NCI-H510A treated with DMSO at 0.1 percent for 48 hours (cell line): ENCODE measurements around the gene TIMM44.
"Not testable (repeated sequence)": the region's sequence is repeated elsewhere in the genome, so short reads cannot be mapped to it uniquely, and the experiment has no call there.

Experiments
- DNase-seq: peaks from one replicate; lab custom pipeline; 2025; lab: John Stamatoyannopoulos, UW

TIMM44 gene

DNA sequence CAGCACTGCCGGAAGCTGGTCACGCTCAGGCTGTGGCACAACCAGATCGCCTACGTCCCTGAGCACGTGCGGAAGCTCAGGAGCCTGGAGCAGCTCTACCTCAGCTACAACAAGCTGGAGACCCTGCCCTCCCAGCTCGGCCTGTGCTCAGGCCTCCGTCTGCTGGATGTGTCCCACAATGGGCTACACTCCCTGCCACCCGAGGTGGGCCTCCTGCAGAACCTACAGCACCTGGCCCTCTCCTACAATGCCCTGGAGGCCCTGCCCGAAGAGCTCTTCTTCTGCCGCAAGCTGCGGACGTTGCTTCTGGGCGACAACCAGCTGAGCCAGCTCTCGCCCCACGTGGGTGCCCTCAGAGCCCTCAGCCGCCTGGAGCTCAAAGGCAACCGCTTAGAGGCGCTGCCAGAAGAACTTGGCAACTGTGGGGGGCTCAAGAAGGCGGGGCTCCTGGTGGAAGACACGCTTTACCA is 43.0 kb downstream of the TIMM44 start:
- DNase-seq, result no peak

DNA sequence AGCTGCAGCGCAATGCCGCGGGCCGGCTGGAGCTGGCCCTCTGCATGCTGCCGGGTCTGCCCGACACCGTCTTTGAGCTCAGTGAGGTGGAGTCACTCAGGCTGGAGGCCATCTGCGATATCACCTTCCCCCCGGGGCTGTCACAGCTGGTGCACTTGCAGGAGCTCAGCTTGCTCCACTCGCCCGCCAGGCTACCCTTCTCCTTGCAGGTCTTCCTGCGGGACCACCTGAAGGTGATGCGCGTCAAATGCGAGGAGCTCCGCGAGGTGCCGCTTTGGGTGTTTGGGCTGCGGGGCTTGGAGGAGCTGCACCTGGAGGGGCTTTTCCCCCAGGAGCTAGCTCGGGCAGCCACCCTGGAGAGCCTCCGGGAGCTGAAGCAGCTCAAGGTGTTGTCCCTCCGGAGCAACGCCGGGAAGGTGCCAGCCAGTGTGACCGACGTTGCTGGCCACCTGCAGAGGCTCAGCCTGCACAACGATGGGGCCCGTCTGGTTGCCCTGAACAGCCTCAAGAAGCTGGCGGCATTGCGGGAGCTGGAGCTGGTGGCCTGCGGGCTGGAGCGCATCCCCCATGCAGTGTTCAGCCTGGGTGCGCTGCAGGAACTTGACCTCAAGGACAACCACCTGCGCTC is 43.6 kb downstream of the TIMM44 start:
- DNase-seq, result no peak

DNA sequence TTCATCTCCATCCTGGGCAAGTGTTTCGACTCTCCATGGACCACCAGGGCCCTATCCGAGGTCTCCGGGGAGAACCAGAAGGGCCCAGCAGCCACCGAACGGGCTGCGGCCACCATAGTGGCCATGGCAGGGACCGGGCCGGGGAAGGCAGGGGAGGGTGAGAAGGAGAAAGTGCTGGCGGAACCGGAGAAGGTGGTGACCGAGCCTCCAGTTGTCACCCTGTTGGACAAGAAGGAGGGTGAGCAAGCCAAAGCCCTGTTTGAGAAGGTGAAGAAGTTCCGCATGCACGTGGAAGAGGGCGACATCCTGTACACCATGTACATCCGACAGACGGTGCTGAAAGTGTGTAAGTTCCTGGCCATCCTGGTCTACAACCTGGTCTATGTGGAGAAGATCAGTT is 44.5 kb downstream of the TIMM44 start:
- DNase-seq, result no peak

DNA sequence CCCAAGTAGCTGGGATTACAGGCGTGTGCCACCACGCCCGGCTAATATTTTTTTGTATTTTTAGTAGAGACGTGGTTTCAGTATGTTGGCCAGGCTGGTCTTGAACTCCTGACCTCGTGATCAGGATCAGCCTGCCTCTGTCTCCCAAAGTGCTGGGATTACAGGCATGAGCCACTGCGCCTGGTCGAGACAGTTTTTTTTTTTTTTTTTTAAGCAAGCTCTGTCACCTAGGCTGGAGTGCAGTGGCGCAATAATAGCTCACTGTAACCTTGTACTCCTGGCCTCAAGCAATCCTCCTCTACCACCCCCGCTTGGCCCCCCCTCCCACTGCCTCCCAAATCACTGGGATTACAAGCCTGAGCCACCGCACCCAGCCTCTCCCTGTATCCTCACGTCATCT is 46.2 kb downstream of the TIMM44 start:
- DNase-seq, result no peak

DNA sequence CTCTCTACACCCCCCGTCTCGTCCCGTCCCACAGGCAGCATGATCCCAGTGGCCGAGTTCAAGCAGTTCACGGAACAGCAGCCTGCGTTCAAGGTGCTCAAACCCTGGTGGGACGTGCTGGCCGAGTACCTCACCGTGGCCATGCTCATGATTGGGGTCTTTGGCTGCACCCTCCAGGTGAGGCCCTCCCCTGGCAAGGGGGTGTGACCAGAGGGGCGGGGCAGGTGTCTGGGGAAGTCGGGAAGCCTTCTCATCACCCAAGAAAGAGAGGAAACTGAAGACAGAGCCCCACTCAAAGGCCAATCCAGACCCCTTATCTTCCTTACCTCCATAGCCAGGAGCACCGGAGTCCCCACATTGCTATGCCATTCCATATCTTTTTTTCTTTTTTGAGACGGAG is 47.9 kb downstream of the TIMM44 start:
- DNase-seq, result no peak

DNA sequence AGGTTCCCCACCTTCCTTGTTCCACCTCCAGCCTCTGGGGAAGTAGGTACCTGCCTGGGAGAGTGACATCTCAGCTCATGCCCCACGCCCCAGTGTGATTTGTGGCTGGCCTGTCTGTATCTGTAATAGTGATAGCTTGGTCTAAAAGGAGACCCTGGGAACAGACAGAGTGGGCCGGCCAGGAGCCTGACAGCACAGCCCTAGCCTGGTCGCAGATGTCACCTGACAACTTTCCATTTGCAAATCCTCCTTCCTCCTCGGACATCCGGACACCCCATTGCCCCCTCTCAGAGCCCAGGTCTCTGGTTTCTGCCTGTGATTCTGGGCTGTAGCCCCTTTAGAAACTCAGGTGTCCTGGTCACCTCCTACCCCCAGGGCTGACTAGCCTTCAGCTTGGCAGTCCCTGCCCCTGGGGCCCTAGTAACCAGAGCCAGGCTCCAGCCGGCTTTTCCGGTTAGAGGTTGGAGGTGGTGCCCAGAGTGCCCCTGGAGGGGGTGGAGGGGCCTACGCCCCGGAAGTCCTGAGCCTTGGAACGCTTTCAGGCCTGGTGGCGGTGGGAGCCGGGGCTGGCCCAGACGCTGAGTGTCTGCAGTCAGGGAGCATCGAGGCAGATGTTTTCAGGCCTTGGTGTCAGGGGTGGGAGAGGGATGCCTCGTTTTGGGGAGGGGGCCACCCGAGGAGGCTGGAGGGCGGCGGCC is 48.7 kb downstream of the TIMM44 start:
- peak; percentile 44 for DNase-seq

DNA sequence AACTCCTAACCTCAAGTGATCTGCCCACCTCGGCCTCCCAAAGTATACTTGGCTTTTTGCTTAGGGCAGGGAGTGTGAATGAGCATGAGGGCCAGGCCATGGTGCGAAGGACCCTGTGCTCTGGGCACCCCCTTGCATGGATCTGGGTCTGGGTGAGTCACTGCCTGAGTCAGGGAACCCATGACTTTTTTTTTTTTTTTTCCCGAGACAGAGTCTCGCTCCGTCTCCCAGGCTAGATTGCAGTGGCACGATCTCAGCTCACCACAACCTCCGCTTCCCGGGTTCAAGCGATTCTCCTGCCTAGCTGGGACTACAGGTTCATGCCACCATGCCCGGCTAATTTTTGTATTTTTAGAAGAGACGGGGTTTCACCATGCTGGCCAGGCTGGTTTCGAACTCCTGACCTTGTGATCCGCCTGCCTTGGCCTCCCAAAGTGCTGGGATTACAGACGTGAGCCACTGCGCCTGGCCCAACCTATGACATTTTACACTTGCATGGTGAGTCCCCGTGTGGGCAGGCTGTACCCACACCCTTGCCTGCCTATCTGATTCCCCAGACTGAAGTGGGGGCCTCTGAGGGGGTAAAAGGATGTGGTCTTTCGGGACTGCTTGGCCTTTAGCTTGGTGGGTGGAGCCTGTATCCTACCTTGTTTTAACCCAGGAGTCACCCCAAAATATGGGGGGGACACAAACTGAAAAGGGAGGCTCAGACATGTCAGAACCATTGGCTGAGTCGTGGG is 49.9 kb downstream of the TIMM44 start:
- DNase-seq, result not testable (repeated sequence)

DNA sequence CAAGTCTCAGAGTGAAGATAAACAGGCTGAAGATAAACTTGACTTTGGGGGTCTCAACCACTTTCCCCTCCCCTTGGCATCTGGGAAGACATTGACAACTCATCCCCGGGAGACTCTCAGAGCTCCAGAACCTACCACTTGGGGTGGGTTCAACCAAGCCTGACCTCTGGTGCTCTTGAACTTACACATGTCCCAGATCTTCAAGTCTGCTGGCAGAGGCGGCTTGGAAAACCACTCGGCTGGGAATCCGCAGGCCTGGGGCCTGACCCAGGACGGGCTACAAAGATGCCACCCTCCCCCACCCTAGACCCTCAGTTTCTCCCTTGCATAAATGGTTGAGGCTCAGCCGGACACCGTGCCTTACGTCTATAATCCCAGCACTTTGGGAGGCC is 54.6 kb downstream of the TIMM44 start:
- DNase-seq, result no peak

DNA sequence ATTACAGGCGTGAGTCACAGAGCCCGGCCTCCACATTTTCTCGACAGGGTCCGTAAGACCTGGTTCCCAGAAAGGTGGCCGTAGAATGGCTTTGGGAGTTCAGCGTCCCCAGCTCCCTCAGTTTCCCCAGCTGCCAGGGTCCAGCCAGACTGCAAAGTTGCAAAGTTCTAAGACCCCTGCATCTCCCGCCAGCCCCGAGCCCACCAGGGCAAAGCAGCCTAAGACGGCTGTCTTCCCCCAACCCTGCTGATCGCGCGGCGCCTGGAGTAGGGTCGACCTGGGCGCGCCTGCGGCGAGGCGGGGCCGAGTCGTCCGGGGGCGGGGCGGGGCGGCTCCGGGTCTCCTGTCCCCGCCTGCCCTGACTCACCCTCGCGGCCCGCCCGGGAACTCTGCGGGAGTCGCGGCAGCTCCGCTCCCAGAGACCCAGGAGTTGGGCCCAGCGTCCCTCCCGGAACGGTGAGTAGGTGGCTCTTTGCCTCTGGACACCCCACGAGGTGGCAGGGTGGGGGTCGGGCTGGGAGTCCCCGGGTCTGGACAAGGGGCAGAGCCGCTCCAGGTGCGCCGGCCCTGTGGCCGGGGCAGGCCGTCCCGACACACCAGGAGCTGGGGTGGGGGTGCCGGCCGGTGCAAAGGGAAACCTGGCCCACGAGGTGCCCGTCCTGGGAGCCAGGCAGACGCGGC is 55.2 kb downstream of the TIMM44 start, which contains the start of gene LRRC8E:
Gene LRRC8E (plus strand): TSS at position 366 of the 681 bp plus-strand sequence. CDS start 7,094 bp downstream, outside the sequence.
- peak; percentile 72 for DNase-seq

DNA sequence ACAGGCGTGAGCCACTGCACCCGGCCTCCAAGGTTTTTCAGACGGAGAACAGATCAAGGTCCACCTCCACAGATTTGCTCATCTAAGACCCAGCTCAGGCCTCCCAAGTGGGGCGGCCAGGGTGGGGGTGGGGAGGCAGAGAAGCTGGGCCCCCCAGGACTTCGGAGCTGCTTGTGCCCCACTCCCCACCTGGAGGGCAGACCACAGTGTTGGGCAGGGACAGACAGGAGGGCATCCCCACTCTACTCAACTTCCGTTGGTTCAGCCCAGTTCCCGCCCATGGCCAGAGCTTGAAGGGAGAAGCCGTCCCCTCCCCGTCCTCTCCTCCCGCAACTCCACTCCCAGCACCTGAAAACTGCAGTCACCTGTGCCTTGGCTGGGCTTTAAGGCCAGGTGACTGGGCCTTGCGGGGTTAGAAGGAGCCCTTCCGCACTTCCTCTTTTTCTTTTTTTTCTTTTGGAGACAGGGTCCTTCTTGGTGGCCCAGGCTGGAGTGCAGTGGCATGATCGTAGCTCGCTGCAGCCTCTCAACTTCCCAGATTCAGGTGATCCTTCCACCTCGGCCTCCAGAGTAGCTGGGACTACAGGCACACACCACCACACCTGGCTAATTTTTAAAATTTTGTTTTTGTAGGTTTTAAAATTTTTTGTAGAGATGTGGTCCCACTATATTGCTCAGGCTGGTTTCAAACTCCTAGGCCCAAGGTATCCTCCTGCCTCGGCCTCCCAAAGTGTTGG is 55.9 kb downstream of the TIMM44 start:
- DNase-seq, result no peak

DNA sequence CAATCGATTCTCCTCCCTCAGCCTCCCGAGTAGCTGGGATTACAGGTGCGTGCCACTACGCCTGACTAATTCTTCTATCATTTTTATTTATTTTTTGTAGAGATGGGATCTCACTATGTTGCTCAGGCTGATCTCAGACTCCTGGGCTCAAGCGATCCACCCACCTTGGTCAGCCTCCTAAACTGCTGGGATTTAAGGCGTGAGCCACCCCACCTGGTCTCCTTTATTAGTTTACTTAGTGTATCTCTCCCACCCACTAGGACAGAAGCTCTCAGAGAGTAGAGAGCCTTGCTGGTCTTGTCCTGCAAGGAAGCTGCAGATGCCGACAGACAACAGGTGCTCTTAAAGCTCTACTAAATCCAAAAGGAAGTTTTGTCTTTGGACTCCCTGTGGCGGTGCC is 57.6 kb downstream of the TIMM44 start:
- no peak for DNase-seq

DNA sequence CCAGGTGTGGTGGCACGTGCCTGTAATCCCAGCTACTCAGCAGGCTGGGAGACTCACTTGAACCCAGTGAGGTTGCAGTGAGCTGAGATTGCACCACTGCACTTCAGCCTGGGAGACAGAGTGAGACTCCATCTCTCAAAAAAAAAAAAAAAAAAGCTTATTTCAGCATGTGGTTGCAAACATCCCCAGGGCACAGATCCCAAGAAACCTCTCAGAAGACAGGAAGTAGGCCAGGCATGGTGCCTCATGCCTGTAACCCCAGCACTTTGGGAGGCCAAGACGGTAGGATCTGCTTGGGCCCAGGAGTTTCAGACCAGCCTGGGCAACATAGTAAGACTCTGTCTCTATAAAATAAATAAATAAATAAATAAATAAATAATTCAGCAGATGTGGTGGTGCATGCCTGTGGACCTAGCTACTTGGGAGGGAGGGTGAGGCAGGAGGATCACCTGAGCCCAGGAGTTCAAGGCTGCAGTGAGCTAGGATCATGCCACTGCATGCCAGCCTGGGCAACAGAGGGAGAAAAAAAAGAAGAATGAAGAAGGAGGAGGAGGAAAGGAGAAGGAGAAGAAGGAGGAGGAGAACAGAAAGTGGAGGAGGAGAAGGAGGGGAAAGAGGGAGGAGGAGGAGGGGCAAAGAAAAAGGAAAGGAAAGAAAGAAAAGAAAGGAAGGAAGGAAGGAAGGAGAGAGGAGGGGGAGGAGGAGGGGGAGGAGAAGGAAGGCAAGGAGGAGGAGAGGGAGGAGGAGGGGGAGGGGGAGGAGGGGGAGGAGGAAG is 59.5 kb downstream of the TIMM44 start:
- DNase-seq, result no peak

DNA sequence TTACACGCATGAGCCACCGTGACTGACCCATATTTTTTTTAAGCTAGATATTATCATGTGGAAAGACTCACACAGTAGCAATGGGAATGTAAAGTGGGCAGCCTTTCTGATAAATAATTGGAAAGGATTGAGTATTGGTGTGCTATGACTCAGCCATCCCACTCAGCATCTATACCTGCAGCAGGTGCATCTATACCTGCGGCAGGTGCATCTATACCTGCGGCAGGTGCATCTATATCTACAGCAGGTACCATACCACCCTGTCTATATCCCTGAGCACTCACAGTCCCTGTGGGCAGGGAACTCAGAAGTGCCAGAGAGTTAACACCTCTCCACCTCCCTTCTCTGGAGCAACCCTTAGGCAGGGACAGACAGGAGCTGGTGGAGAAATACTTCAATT is 60.4 kb downstream of the TIMM44 start:
- peak; percentile 49 for DNase-seq

DNA sequence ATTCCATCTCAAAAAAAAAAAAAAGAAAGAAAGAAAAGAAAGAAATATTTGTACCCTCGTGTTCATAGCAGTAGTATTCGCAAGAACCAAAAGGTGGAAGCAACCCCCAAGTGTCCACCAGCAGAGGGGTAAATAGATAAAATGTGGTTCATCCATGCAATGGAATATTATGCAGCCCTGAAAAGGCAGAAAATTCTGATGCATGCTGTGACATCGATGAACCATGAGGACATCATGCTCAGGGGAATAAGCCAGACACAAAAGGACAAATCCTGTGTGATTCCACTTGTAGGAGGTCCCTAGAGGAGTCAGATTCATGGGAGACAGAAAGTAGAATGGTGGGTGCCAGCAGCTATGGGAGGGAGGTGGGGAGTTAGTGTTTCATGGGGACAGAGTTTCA is 61.6 kb downstream of the TIMM44 start:
- no peak for DNase-seq

DNA sequence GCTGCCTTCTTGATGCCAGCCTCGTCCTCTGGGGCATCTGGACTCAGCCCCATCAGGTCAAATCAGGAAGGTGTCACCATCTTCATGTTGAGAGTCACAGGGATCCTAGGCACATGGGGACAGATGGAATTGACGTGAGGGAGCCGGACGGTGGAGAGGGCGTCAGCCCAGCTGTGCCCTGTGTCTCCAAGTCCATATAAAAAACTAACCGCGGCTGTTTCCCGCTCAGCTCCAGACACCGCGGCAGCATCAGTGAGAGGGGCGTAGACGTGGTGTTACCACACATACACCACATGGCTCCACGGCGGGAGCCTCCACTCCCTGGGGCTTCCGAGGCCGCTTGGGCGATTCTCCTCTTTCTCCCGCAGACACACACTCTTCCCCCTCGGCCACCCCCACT is 63.6 kb downstream of the TIMM44 start:
- DNase-seq, result no peak

DNA sequence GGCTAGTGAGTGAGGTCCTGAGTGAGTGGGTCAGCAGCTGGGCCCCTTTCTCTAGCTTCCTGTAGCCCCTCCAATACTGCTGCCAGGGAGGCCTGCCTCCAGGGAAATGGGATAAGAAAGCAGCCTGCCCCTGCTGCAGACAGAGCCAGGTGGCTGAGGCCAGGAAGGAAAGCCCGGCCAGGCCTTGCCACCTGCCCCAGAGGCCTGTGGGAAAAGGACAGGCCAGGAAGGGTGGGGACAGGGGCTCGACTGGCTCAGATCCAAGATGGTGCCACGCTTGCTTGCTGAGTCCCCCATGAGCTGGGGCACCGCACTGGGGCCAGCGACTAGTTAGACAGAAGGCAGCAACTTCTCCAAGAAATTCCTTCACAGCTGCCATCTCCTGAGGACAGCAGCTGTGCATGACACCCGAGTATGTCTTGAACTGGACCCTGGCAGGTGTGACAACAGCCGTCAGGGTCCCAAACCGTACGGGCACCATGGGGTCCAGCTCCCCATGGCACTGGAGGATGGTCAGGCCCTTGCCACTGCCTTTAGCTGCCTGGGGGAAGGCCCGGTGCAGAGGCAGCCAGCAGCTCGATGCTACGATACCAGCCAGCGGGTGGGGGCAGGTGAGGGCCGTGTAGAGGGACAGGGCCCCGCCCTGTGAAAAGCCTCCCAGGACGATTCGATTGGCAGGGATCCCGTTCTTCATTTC is 64.2 kb downstream of the TIMM44 start:
- DNase-seq, result no peak

DNA sequence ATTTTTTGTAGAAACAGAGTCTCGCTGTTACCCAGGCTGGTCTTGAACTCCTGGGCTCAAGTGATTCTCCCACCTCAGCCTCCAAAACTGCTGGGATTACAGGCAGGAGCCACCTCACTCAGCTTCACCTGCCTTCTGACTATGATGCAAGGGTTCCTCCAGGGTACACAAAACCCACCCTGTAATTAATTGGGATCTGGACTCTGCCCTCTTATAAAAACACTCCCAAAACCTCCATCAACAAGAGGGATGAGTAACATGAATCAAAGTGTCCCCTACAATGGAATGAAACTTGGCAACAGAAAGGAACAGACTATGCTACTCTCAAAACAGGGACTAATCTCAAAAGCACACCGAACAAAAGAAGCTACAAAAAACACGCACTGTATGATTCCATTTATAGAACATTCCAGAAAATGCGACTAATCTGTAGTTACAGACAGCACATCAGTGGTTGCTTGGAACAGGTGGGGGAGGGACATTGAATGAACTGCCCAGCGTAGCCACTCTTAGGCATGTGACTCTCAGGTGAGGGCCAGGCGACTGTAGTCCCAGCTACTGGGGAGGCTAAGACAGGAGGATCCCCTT is 66.1 kb downstream of the TIMM44 start:
- no peak for DNase-seq
